Neural cell (in vitro differentiated cells): ENCODE results near the gene DMXL1.

Source experiments
- CTCF ChIP-seq: fragments of 450-650 bp; IDR thresholded peaks from 2 replicates; pipeline ENCODE4 v1.5.1; 2014; ENCODE audit warnings: antibody characterized with exemption, mild to moderate bottlenecking, moderate library complexity; ENCODE audit not compliant: poor library complexity, severe bottlenecking
- EP300 ChIP-seq: fragments of 450-650 bp; conservative IDR thresholded peaks from 2 replicates; pipeline ENCODE4 v1.6.1; 2014; ENCODE audit warnings: antibody characterized with exemption, mild to moderate bottlenecking, moderate library complexity; ENCODE audit not compliant: poor library complexity, severe bottlenecking
- EZH2 ChIP-seq: fragments of 200-600, 300-800 bp; shearing (Covaris generic), sonication (generic); IDR thresholded peaks from 2 replicates; pipeline ENCODE4 v1.6.1; 2014; ENCODE audit warnings: antibody characterized with exemption, low read length, borderline replicate concordance, mild to moderate bottlenecking; ENCODE audit not compliant: insufficient read depth, poor library complexity, severe bottlenecking
- POLR2AphosphoS5 ChIP-seq: IDR thresholded peaks from 2 replicates; pipeline ENCODE4 v1.6.1; 2012
- RAD21 ChIP-seq: fragments of 450-650 bp; conservative IDR thresholded peaks from 2 replicates; pipeline ENCODE4 v1.6.1; 2014; ENCODE audit warnings: antibody characterized with exemption, mild to moderate bottlenecking, moderate library complexity
- SMC3 ChIP-seq: fragments of 450-650 bp; conservative IDR thresholded peaks from 2 replicates; pipeline ENCODE4 v1.6.1; 2014; ENCODE audit warnings: antibody characterized with exemption, mild to moderate bottlenecking, moderate library complexity; ENCODE audit not compliant: poor library complexity
- TAF1 ChIP-seq: IDR thresholded peaks from 2 replicates; pipeline ENCODE4 v1.6.1; 2012; ENCODE audit warnings: low read depth

GRCh38 chr5:119200795-119201194, 129.9 kb downstream of the DMXL1 start:
- no peak for TF ChIP-seq CTCF
- TF ChIP-seq RAD21: no peak
- no peak for TF ChIP-seq EP300
- TF ChIP-seq TAF1: no peak
- no peak for TF ChIP-seq POLR2AphosphoS5
- TF ChIP-seq EZH2: no peak
- no peak for TF ChIP-seq SMC3
